Muscle of back (tissue), 11 donors: ENCODE data around the gene TWIST2. TPM values are rescaled to one million over a fixed set of nuclear protein-coding genes. Genes with fewer than 3 reads are reported as not detected.

Experiments
- DNase-seq, 3 donors: peaks; one replicate each; pipeline versions ENCODE4 v3.0.0 to v3.0.0-alpha.2; 2013
- polyA plus RNA-seq, 10 donors: library from polyadenylated mRNA; unstranded; fragments of 120-200 nt; gene quantifications; one replicate each; pipeline ENCODE4 v1.2.1, GENCODE V29; 2013; ENCODE audit not compliant: insufficient read length in 10 of 10

The TWIST2 gene
- polyA plus RNA-seq, 10 donors: 4.9 to 104 (median 6.9) TPM

GRCh38 chr2:238954841-238955591 lies 107.1 kb downstream of the TWIST2 start:
- DNase-seq: no peak

GRCh38 chr2:238955648-238956531 lies 108.0 kb downstream of the TWIST2 start:
- DNase-seq: no peak

- DNase-seq: no peak
Observed at GRCh38 chr2:238956676-238957075, 108.8 kb downstream of the TWIST2 start.
